Epithelial cell of proximal tubule (primary cell): ENCODE measurements around the gene CLDND2. TPM values are rescaled to one million over a fixed set of nuclear protein-coding genes. Genes with fewer than 3 reads are reported as not detected.
"Not testable (repeated sequence)": the region's sequence is repeated elsewhere in the genome, so short reads cannot be mapped to it uniquely, and the experiment has no call there.

Experiments used
- DNase-seq: peaks from one replicate; pipeline ENCODE4 v3.0.0-alpha.2; 2011; ENCODE audit warnings: low read depth
- H3K4me3 ChIP-seq: 2 replicates; pipeline ENCODE4 v1.5.1; 2011; ENCODE audit warnings: low read depth, mild to moderate bottlenecking, low read length
- total RNA-seq: library from RNA; depleted of rRNA; stranded (reverse); fragments of >200 nt; gene quantifications from 2 replicates; pipeline ENCODE4 v1.2.3, GENCODE V29; 2015
- TF ChIP-seq, protein P1 (sequence below): conservative IDR thresholded peaks from 2 replicates; pipeline ENCODE4 v1.5.1; 2012; ENCODE audit warnings: low read depth, mild to moderate bottlenecking, low read length

Gene CLDND2
- total RNA-seq, 1 donor from 2014 or later, result not detected

DNA sequence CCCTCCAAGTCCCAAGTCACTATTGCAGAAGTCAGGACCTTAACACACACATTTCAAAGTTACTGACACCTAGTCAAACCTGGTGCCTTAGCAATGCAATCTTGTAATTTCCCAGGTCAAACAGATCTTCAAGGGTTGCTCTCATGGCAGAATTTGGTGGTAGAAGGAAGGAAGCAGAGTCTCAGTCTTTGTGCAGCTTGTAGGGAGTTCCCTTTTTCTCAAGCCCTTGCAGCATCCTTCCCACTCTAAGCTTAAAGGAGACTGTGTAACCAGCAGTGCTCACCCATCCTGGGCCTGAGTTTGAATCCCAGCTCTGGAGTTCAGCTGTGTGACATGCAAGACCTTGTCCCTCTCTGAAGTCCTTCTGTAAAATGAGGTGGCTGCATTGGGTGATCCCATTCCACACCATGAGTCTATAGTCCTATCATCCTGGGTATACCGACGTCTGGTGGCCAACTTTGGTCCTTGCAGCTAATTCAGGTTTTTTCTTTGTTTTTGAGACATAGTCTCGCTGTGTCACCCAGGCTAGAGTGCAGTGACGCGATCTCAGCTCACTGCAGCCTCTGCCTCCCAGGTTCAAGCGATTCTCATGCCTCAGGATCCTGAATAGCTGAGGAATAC, 38.8 kb upstream of the CLDND2 start:
- DNase-seq, result no peak
- TF ChIP-seq, protein P1, sequence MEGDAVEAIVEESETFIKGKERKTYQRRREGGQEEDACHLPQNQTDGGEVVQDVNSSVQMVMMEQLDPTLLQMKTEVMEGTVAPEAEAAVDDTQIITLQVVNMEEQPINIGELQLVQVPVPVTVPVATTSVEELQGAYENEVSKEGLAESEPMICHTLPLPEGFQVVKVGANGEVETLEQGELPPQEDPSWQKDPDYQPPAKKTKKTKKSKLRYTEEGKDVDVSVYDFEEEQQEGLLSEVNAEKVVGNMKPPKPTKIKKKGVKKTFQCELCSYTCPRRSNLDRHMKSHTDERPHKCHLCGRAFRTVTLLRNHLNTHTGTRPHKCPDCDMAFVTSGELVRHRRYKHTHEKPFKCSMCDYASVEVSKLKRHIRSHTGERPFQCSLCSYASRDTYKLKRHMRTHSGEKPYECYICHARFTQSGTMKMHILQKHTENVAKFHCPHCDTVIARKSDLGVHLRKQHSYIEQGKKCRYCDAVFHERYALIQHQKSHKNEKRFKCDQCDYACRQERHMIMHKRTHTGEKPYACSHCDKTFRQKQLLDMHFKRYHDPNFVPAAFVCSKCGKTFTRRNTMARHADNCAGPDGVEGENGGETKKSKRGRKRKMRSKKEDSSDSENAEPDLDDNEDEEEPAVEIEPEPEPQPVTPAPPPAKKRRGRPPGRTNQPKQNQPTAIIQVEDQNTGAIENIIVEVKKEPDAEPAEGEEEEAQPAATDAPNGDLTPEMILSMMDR, result peak; percentile 53
- no peak overlapping the region for H3K4me3 ChIP-seq

DNA sequence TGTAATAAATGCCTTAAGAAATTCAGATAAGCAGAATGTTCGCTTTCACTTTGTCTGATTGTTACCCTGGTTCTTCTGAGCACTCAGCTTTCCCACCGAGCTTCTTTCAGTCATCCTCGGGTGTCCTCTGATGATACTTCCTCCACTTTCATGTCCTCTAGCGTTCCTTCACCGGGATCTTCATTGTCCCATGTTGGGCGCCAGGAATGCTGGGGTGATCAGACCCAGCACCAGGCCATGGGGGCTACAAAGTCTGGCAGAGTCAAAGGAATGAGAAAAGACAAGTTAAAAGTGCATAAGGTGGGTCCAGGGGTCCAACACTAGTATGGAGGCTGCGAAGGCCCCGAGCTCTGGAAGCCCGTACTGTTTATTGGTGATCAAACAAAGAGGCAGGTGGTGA, 33.3 kb upstream of the CLDND2 start:
- TF ChIP-seq, protein P1, result no peak
- no peak for DNase-seq
- H3K4me3 ChIP-seq, result no peak overlapping the region

DNA sequence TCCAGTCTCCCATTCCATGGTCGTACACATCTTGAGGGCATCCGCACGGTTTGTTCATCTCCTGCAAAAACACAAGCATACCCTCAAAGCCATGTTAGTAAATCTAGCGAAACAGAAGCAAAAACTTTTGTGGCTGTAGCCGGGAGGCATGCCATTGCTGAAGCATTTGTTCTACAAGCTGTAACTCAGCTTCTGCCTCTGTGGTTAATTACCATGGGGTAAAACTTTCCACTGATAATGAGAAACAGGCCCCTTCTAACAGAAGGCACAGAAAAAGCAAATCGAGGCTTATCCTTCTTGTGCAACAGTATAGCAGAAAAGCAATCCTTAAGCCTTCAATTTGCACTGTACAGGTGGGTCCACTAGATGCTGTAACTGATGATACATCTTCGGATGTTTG, 31.1 kb upstream of the CLDND2 start:
- DNase-seq, H3K4me3 ChIP-seq: not testable (repeated sequence)

DNA sequence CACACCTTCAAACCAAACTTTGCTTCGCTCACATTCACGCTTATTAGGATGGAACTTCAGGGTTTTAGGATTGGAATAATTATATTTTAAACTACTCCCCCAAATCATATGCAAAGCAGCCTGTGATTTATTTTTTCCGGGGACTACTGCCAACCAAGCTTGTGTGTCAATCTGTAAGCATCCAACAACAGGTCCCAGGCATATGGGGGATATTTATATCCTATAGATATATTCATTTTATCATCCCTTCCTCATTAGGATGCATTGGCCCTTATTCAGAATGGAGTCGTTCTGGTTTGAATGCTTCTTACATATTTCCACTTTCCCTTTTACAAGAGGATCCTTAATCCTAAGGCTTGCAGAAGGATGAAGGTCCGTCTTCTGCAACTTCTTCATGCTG, 30.4 kb upstream of the CLDND2 start:
- TF ChIP-seq, protein P1, result no peak
- DNase-seq, result no peak

DNA sequence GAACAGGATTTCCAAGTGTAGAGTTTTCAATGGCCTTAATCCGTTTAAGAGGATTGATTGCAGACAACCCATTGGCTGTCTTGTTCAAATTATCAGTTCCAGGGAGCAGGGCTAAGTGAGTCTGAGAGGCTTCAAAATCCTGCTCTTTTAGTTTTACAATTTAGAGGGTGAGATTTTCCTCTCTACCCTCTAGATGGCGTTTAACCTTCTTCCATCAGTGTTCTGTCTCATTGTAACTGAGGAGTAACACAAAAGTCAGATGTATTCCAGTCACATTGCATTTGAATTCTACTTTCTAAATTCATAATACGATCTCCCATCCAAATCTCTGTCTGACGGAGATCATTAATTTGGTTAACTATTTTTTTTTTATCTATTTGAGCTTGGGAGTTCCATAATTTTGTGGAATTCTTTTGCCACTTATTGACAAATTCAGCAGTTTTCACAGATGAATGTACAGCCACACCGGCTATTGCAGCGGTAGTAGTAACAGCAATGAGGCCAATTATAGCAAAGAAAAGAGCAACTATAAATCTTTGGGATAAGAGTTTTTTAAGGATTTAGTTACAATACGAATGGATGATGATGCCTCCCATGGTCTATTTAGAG, 29.4 kb upstream of the CLDND2 start:
- DNase-seq, result no peak
- H3K4me3 ChIP-seq, result no peak overlapping the region
- TF ChIP-seq, protein P1, result peak; percentile 61

More for the DNA sequence above, 30.4 kb upstream of the CLDND2 start:
- H3K4me3 ChIP-seq, result no peak overlapping the region

DNA sequence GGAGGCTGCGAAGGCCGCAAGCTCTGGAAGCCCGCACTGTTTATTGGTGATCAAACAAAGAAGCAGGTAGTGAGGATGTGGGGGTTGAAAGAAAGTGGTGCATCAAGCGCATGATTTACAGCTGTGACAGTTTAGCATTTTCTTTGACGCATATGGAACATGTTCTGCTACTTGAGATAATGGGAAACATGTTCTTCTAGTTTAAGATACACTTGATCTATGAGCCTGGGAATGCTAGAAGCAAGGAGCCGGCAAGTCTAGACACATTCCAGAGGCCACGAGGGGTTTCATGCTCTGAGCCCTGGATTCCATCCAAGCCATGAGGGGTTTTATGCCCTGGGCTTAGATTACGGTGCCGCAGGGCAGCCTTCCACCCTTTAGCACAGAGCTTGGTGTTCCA, 28.6 kb upstream of the CLDND2 start:
- DNase-seq, H3K4me3 ChIP-seq: not testable (repeated sequence)

DNA sequence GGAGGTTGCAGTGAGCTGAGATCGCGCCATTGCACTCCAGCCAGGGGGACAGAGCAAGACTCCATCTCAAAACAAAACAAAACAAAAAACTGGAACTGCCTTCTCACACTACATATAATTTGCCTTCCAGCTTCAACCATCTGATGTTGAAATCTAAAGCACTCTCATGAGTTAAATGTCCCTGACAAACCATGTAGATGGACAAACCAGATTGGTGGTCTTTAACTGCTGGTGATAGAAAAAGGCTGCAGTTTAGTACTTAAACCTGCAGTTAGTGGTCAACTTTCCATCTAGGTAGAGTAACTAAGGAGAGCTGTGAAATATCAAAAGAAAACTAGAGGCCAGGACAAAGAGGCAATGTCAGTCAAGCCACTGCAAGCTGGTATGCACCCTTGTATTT, 27.4 kb upstream of the CLDND2 start:
- TF ChIP-seq, protein P1, result no peak
- H3K4me3 ChIP-seq, result no peak overlapping the region
- DNase-seq, result no peak
